OCI-LY3 (cell line): Measurements from ENCODE around the gene PYDC2.
"Not testable (repeated sequence)": the region's sequence is repeated elsewhere in the genome, so short reads cannot be mapped to it uniquely, and the experiment has no call there.

Source experiments
- EZH2phosphoT487 ChIP-seq: fragments of 200-600 bp; shearing (Covaris generic); IDR thresholded peaks from 2 replicates; pipeline ENCODE4 v1.6.1; 2018; ENCODE audit warnings: antibody characterized with exemption, mixed run types, low read depth
- TF ChIP-seq, protein P1 (sequence below): fragments of 200-600, 300-600 bp; sonication (generic); IDR thresholded peaks from 2 replicates; pipeline ENCODE4 v1.5.1; 2014; ENCODE audit warnings: antibody characterized with exemption, low read length, low read depth

DNA sequence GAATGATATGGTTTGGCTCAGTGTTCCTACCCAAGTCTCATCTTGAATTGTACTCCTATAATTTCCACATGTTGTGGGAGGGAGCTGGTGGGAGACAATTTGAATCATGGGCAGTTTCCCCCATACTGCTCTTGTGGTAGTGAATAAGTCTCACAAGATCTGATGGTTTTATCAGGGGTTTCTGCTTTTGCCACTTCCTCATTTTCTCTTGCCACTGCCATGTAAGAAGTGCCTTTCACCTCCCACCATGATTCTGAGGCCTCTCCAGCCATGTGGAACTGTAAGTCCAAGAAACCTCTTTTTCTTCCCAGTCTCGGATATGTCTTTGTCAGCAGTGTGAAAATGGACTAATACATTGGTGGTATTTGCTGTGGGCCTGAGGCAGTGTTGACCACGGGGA, 23.0 kb downstream of the PYDC2 start:
- TF ChIP-seq, protein P1, sequence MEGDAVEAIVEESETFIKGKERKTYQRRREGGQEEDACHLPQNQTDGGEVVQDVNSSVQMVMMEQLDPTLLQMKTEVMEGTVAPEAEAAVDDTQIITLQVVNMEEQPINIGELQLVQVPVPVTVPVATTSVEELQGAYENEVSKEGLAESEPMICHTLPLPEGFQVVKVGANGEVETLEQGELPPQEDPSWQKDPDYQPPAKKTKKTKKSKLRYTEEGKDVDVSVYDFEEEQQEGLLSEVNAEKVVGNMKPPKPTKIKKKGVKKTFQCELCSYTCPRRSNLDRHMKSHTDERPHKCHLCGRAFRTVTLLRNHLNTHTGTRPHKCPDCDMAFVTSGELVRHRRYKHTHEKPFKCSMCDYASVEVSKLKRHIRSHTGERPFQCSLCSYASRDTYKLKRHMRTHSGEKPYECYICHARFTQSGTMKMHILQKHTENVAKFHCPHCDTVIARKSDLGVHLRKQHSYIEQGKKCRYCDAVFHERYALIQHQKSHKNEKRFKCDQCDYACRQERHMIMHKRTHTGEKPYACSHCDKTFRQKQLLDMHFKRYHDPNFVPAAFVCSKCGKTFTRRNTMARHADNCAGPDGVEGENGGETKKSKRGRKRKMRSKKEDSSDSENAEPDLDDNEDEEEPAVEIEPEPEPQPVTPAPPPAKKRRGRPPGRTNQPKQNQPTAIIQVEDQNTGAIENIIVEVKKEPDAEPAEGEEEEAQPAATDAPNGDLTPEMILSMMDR = not testable (repeated sequence)
- not testable (repeated sequence) for TF ChIP-seq EZH2phosphoT487
